Panc1 (cell line): ENCODE measurements around the gene UNCX. TPM values are rescaled to one million over a fixed set of nuclear protein-coding genes. Genes with fewer than 3 reads are reported as not detected.

Experiments
- ATAC-seq: fragments of 200-7000 bp; cut with Tn5 transposase; 2 replicates; pipeline ENCODE4 v1.9.1; 2020; ENCODE audit warnings: mild to moderate bottlenecking, moderate library complexity
- BruUV-seq: library from RNA; stranded (reverse); fragments of 400-500 nt; replicated peaks from 2 replicates; lab custom pipeline; 2021; lab: Mats Ljungman, UMichigan
- CTCF ChIA-PET: fragments of 300-600 bp; sonication (Branson Sonifier 250); formaldehyde crosslinking; loops from one replicate; lab custom pipeline; 2022; ENCODE audit warnings: antibody characterized with exemption; lab: Charles Lee
- POLR2A ChIA-PET: fragments of 300-600 bp; sonication (Branson Sonifier 250); formaldehyde crosslinking; loops from one replicate; lab custom pipeline; 2022; ENCODE audit warnings: antibody characterized with exemption; lab: Charles Lee
- DNase-seq: peaks from one replicate; pipeline ENCODE4 v3.0.0-alpha.2; 2010; ENCODE audit warnings: low read depth, low spot score
- H3K27ac ChIP-seq: 2 replicates; pipeline ENCODE4 v1.5.1; 2011; ENCODE audit warnings: mild to moderate bottlenecking, low read length, inconsistent platforms
- H3K27me3 ChIP-seq: fragments of 200-500 bp; sonication (Bioruptor generic); 2 replicates; pipeline ENCODE4 v1.6.0; 2014; ENCODE audit warnings: low read length, inconsistent platforms; ENCODE audit not compliant: control insufficient read depth, insufficient read depth
- H3K36me3 ChIP-seq: fragments of 200-500 bp; sonication (Bioruptor generic); 2 replicates; pipeline ENCODE4 v1.5.1; 2014; ENCODE audit warnings: inconsistent platforms, mild to moderate bottlenecking, low read length, moderate library complexity; ENCODE audit not compliant: control insufficient read depth, insufficient read depth
- H3K4me1 ChIP-seq: 2 replicates; pipeline ENCODE4 v1.5.1; 2011; ENCODE audit warnings: inconsistent platforms, mild to moderate bottlenecking, low read length, moderate library complexity; ENCODE audit not compliant: control insufficient read depth, insufficient read depth
- H3K4me3 ChIP-seq, 2 experiments: 2 replicates each; pipeline ENCODE4 v1.5.1; 2011 to 2012; ENCODE audit warnings: low read depth in 2 of 2, low read length in 2 of 2, mild to moderate bottlenecking in 2 of 2, inconsistent platforms in 1 of 2, moderate library complexity in 1 of 2
- H3K9me3 ChIP-seq: fragments of 200-500 bp; sonication (Bioruptor generic); 2 replicates; pipeline ENCODE4 v1.5.1; 2014; ENCODE audit warnings: low read depth, mild to moderate bottlenecking, inconsistent platforms, low read length, moderate library complexity; ENCODE audit not compliant: control insufficient read depth, insufficient read depth
- CTCF ChIP-seq: fragments of 450-650 bp; IDR thresholded peaks from 2 replicates; pipeline ENCODE4 v1.5.1; 2017; ENCODE audit warnings: mild to moderate bottlenecking
- POLR2AphosphoS5 ChIP-seq: IDR thresholded peaks from 2 replicates; pipeline ENCODE4 v1.6.1; 2012; ENCODE audit warnings: mild to moderate bottlenecking, low read depth, low read length, moderate library complexity
- REST ChIP-seq, 2 experiments: IDR thresholded peaks; 2 replicates each; pipeline ENCODE4 v1.6.1; 2011 to 2012; ENCODE audit warnings: low read depth in 2 of 2, control low read depth in 1 of 2, low read length in 1 of 2, mild to moderate bottlenecking in 1 of 2, moderate library complexity in 1 of 2; ENCODE audit not compliant: insufficient read depth in 1 of 2
- SIN3A ChIP-seq: IDR thresholded peaks from 2 replicates; pipeline ENCODE4 v1.6.1; 2012; ENCODE audit warnings: low read depth, mild to moderate bottlenecking, low read length, moderate library complexity, borderline replicate concordance; ENCODE audit not compliant: insufficient read depth
- TCF7L2 ChIP-seq: IDR thresholded peaks from 2 replicates; pipeline ENCODE4 v1.6.1; 2011; ENCODE audit warnings: mild to moderate bottlenecking, low read depth, low read length, inconsistent platforms
- in situ Hi-C: cut with HindIII; loops from 2 replicates; pipeline ENCODE4 v1.10.0; 2016; ENCODE audit warnings: low sequenced_read_pairs, low pct_unique_long_range_greater_than_20kb
- intact Hi-C: fragments of 100-400 bp; cut with micrococcal nuclease; formaldehyde crosslinking; loops from one replicate; pipeline ENCODE4 v1.10.0; 2022; ENCODE audit not compliant: unreplicated experiment
- total RNA-seq: library from RNA; stranded (reverse); gene quantifications from one replicate; pipeline ENCODE4 v1.2.1, GENCODE V29; 2021; ENCODE audit not compliant: unreplicated experiment

Gene UNCX
- total RNA-seq, 1 experiment from 2014 or later: not detected

GRCh38 chr7:1220000-1220726, 12.5 kb upstream of the UNCX start:
- no peak overlapping the region for H3K4me3 ChIP-seq
- no peaks in the 10 kb centered on the region for H3K27me3 ChIP-seq
- POLR2A ChIA-PET: no interaction called here
- no peaks in the 10 kb centered on the region for H3K36me3 ChIP-seq
- no peak overlapping the region for H3K27ac ChIP-seq
- CTCF ChIA-PET: interaction anchor here (0.7 to 1.0 kb wide), 2 partner anchors 13 to 190 kb away, joined by 3 to 4 read pairs; no protein-coding TSS in a partner anchor
- TF ChIP-seq TCF7L2 (no peak), CTCF (no peak), SIN3A (no peak), REST (IDR thresholded peaks at IDR 0.05; ENCODE audit: insufficient read depth in 1 of 2, low read depth in 2 of 2, low read length in 1 of 2) (no peak), POLR2AphosphoS5 (no peak)
- no peaks in the 10 kb centered on the region for H3K9me3 ChIP-seq
- no peak for DNase-seq
- in situ Hi-C loops: no loop called here
- peaks cover 4% of the 10 kb centered on the region for H3K4me1 ChIP-seq
- ATAC-seq: no peak
- BruUV-seq: no TSS peak
- intact Hi-C loops: loop anchor here (10.0 kb wide), 1 partner anchor 155 kb away; no protein-coding TSS in a partner anchor

- H3K4me3 ChIP-seq: no peak overlapping the region
- ATAC-seq: no peak
- CTCF ChIA-PET: interaction anchor here (0.7 kb wide), 1 partner anchor 44 kb away, joined by 5 read pairs; no protein-coding TSS in a partner anchor
- no TSS peak for BruUV-seq
- H3K4me1 ChIP-seq: peaks cover 4% of the 10 kb centered on the region
- POLR2A ChIA-PET: no interaction called here
- H3K9me3 ChIP-seq: no peaks in the 10 kb centered on the region
- intact Hi-C loops (loop anchor here (10.0 kb wide), 1 partner anchor 154 kb away; no protein-coding TSS in a partner anchor), in situ Hi-C loops (no loop called here)
- no peaks in the 10 kb centered on the region for H3K27me3 ChIP-seq
- no peaks in the 10 kb centered on the region for H3K36me3 ChIP-seq
- DNase-seq: no peak
- H3K27ac ChIP-seq: no peak overlapping the region
- no peak for TF ChIP-seq POLR2AphosphoS5
- TF ChIP-seq REST (IDR thresholded peaks at IDR 0.05; ENCODE audit: insufficient read depth in 1 of 2, low read depth in 2 of 2, low read length in 1 of 2): no peak
- no peak for TF ChIP-seq TCF7L2
- no peak for TF ChIP-seq SIN3A
- TF ChIP-seq CTCF: no peak
Observed at GRCh38 chr7:1220977-1221745, 11.5 kb upstream of the UNCX start.
